AG10803 (cell line): ENCODE results near the gene SRBD1.
A peak's percentile ranks its signal among the peaks of the same experiment; 100 is the strongest.

Source experiments
- DNase-seq: peaks from one replicate; pipeline ENCODE4 v3.0.0; 2010; ENCODE audit warnings: low read depth
- H3K4me3 ChIP-seq: 2 replicates; pipeline ENCODE4 v1.5.1; 2011; ENCODE audit warnings: mild to moderate bottlenecking, low read length, control low read depth
- CTCF ChIP-seq: conservative IDR thresholded peaks from 2 replicates; pipeline ENCODE4 v1.5.1; 2011; ENCODE audit warnings: mild to moderate bottlenecking, low read length, control low read depth, inconsistent platforms

Gene SRBD1

GRCh38 chr2:45388541-45389100 is 222.4 kb downstream of the SRBD1 start:
- no peak for TF ChIP-seq CTCF
- H3K4me3 ChIP-seq = no peak overlapping the region
- DNase-seq = no peak

GRCh38 chr2:45382744-45383143 is 228.3 kb downstream of the SRBD1 start:
- H3K4me3 ChIP-seq = no peak overlapping the region
- TF ChIP-seq CTCF = no peak
- DNase-seq = no peak

- no peak for TF ChIP-seq CTCF
- peak; percentile 37 for DNase-seq
- no peak overlapping the region for H3K4me3 ChIP-seq
These were observed 230.8 kb downstream of the SRBD1 start for GRCh38 chr2:45380131-45380836.

GRCh38 chr2:45379399-45380087 is 231.5 kb downstream of the SRBD1 start:
- no peak overlapping the region for H3K4me3 ChIP-seq
- TF ChIP-seq CTCF = no peak
- DNase-seq = no peak

- TF ChIP-seq CTCF = no peak
- H3K4me3 ChIP-seq = no peak overlapping the region
- DNase-seq = no peak
These were observed 237.5 kb downstream of the SRBD1 start for GRCh38 chr2:45373534-45373933.

- no peak for DNase-seq
- TF ChIP-seq CTCF = no peak
- H3K4me3 ChIP-seq = no peak overlapping the region
These were observed 240.7 kb downstream of the SRBD1 start for GRCh38 chr2:45370369-45370768.

GRCh38 chr2:45368792-45369191 is 242.3 kb downstream of the SRBD1 start:
- no peak for TF ChIP-seq CTCF
- H3K4me3 ChIP-seq = no peak overlapping the region
- DNase-seq = no peak
